Stimulated activated CD4-positive, alpha-beta T cell treated with anti-CD3 and anti-CD28 coated beads, Interleukin-1b, Interleukin-23, amount 100 ng/mL, for 24 hours (primary cell): ENCODE results near the gene RASAL2.
"Not testable (repeated sequence)": the region's sequence is repeated elsewhere in the genome, so short reads cannot be mapped to it uniquely, and the experiment has no call there.

Experiments
- DNase-seq, 4 experiments: peaks; one replicate each; pipeline ENCODE4 v3.0.0-alpha.2; 2020; ENCODE audit warnings: low read depth in 4 of 4, low spot score in 1 of 4

Gene RASAL2

GRCh38 chr1:178230881-178231409 is 137.0 kb downstream of the RASAL2 start:
- DNase-seq: no peak

GRCh38 chr1:178232108-178232507 is 138.2 kb downstream of the RASAL2 start:
- DNase-seq: no peak

GRCh38 chr1:178232949-178233348 is 139.0 kb downstream of the RASAL2 start:
- DNase-seq: no peak

- DNase-seq: no peak
These were observed 143.2 kb downstream of the RASAL2 start for GRCh38 chr1:178237121-178237520.

- DNase-seq: no peak
These were observed 145.0 kb downstream of the RASAL2 start for GRCh38 chr1:178238722-178239510.

GRCh38 chr1:178241057-178241456 is 147.2 kb downstream of the RASAL2 start:
- DNase-seq: no peak

- no peak for DNase-seq
These were observed 147.9 kb downstream of the RASAL2 start for GRCh38 chr1:178241837-178242236.

- no peak for DNase-seq
These were observed 149.2 kb downstream of the RASAL2 start for GRCh38 chr1:178243119-178243518.

GRCh38 chr1:178243890-178244289 is 150.0 kb downstream of the RASAL2 start:
- DNase-seq: no peak

- not testable (repeated sequence) for DNase-seq
These were observed 154.4 kb downstream of the RASAL2 start for GRCh38 chr1:178248284-178248683.

- not testable (repeated sequence) for DNase-seq
These were observed 159.7 kb downstream of the RASAL2 start for GRCh38 chr1:178253581-178253980.

- no peak for DNase-seq
These were observed 160.5 kb downstream of the RASAL2 start for GRCh38 chr1:178254433-178254832.

- no peak for DNase-seq
These were observed 164.6 kb downstream of the RASAL2 start for GRCh38 chr1:178258536-178258935.

- DNase-seq: no peak
These were observed 168.2 kb downstream of the RASAL2 start for GRCh38 chr1:178262120-178262500.

- DNase-seq: no peak
These were observed 169.4 kb downstream of the RASAL2 start for GRCh38 chr1:178263341-178263740.

GRCh38 chr1:178266113-178266512 is 172.2 kb downstream of the RASAL2 start:
- DNase-seq: no peak

- no peak for DNase-seq
These were observed 172.7 kb downstream of the RASAL2 start for GRCh38 chr1:178266619-178267066.

- no peak for DNase-seq
These were observed 173.8 kb downstream of the RASAL2 start for GRCh38 chr1:178267646-178268094.

GRCh38 chr1:178271471-178271870 is 177.6 kb downstream of the RASAL2 start:
- DNase-seq: no peak

GRCh38 chr1:178273707-178274410 is 180.0 kb downstream of the RASAL2 start:
- DNase-seq: no peak

- DNase-seq: no peak
These were observed 181.1 kb downstream of the RASAL2 start for GRCh38 chr1:178275049-178275448.

GRCh38 chr1:178275553-178275952 is 181.6 kb downstream of the RASAL2 start:
- no peak for DNase-seq
